ENCODE results near the gene MGLL. TPM values are rescaled to one million over a fixed set of nuclear protein-coding genes. Genes with fewer than 3 reads are reported as not detected.

Gene MGLL
- total RNA-seq, 1 experiment from 2014 or later = 6.8 TPM

DNA sequence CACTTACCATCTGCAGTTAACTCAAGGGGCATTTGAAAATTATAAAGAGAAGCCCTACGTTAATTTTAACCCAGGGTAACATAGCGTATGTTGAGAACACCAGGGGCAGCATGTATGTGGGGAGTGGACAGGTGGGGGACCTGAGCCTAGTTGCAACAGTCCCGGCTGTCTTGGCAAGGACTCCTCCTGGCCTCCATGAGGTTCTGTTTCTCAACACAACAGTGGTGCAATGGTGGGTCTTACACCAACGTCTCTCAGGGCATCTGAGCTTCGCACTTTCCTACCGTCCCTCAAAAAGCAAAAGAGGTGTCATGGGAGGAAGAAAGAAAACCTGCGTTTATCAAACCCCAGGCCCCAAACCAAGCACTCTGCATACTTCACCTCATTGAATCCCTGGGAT lies 50.6 kb downstream of the MGLL start:
- CTCF ChIA-PET = no interaction called here
- TF ChIP-seq EGR1 (IDR thresholded peaks at IDR 0.05; ENCODE audit: low read depth) (no peak), EZH2 (IDR thresholded peaks at IDR 0.05) (no peak), FOSL1 (IDR thresholded peaks at IDR 0.05; ENCODE audit: low read depth) (no peak), TCF7L2 (IDR thresholded peaks at IDR 0.05; ENCODE audit: borderline replicate concordance, extremely low read depth, insufficient read depth, insufficient read length) (no peak), ZNF274 (IDR thresholded peaks at IDR 0.05; ENCODE audit: low read depth, low read length) (no peak), ZFX (IDR thresholded peaks at IDR 0.05) (no peak), POLR2A (IDR thresholded peaks at IDR 0.05; ENCODE audit: borderline replicate concordance, extremely low read depth, insufficient read depth, insufficient read length) (no peak), CBX3 (IDR thresholded peaks at IDR 0.05; ENCODE audit: low read depth) (no peak), CEBPB (IDR thresholded peaks at IDR 0.05; ENCODE audit: low read depth) (no peak), SIN3A (IDR thresholded peaks at IDR 0.05; ENCODE audit: low read depth) (no peak), ZBTB33 (IDR thresholded peaks at IDR 0.05; ENCODE audit: extremely low read depth, insufficient replicate concordance, low read length) (no peak), RAD21 (IDR thresholded peaks at IDR 0.05; ENCODE audit: low read depth) (no peak), YY1 (IDR thresholded peaks at IDR 0.05; ENCODE audit: extremely low read depth, insufficient replicate concordance, low read depth, low read length) (no peak), JUND (IDR thresholded peaks at IDR 0.05) (no peak)
- TF ChIP-seq, protein P1, sequence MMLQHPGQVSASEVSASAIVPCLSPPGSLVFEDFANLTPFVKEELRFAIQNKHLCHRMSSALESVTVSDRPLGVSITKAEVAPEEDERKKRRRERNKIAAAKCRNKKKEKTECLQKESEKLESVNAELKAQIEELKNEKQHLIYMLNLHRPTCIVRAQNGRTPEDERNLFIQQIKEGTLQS (IDR thresholded peaks at IDR 0.05) = no peak
- TF ChIP-seq, protein P2, sequence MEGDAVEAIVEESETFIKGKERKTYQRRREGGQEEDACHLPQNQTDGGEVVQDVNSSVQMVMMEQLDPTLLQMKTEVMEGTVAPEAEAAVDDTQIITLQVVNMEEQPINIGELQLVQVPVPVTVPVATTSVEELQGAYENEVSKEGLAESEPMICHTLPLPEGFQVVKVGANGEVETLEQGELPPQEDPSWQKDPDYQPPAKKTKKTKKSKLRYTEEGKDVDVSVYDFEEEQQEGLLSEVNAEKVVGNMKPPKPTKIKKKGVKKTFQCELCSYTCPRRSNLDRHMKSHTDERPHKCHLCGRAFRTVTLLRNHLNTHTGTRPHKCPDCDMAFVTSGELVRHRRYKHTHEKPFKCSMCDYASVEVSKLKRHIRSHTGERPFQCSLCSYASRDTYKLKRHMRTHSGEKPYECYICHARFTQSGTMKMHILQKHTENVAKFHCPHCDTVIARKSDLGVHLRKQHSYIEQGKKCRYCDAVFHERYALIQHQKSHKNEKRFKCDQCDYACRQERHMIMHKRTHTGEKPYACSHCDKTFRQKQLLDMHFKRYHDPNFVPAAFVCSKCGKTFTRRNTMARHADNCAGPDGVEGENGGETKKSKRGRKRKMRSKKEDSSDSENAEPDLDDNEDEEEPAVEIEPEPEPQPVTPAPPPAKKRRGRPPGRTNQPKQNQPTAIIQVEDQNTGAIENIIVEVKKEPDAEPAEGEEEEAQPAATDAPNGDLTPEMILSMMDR (IDR thresholded peaks at IDR 0.05 in 2 of 3, conservative IDR thresholded peaks at IDR 0.05 in 1 of 3; ENCODE audit: borderline replicate concordance in 1 of 3, insufficient read depth in 1 of 3, low read depth in 2 of 3, low read length in 2 of 3) = no peak
- TF ChIP-seq, protein P3, sequence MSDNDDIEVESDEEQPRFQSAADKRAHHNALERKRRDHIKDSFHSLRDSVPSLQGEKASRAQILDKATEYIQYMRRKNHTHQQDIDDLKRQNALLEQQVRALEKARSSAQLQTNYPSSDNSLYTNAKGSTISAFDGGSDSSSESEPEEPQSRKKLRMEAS (IDR thresholded peaks at IDR 0.05) = no peak
- TF ChIP-seq, protein P4, sequence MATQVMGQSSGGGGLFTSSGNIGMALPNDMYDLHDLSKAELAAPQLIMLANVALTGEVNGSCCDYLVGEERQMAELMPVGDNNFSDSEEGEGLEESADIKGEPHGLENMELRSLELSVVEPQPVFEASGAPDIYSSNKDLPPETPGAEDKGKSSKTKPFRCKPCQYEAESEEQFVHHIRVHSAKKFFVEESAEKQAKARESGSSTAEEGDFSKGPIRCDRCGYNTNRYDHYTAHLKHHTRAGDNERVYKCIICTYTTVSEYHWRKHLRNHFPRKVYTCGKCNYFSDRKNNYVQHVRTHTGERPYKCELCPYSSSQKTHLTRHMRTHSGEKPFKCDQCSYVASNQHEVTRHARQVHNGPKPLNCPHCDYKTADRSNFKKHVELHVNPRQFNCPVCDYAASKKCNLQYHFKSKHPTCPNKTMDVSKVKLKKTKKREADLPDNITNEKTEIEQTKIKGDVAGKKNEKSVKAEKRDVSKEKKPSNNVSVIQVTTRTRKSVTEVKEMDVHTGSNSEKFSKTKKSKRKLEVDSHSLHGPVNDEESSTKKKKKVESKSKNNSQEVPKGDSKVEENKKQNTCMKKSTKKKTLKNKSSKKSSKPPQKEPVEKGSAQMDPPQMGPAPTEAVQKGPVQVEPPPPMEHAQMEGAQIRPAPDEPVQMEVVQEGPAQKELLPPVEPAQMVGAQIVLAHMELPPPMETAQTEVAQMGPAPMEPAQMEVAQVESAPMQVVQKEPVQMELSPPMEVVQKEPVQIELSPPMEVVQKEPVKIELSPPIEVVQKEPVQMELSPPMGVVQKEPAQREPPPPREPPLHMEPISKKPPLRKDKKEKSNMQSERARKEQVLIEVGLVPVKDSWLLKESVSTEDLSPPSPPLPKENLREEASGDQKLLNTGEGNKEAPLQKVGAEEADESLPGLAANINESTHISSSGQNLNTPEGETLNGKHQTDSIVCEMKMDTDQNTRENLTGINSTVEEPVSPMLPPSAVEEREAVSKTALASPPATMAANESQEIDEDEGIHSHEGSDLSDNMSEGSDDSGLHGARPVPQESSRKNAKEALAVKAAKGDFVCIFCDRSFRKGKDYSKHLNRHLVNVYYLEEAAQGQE (IDR thresholded peaks at IDR 0.05; ENCODE audit: low read depth) = no peak
- H4K20me1 ChIP-seq (ENCODE audit: insufficient read depth) = no peaks in the 10 kb centered on the region
- H3K9me3 ChIP-seq (ENCODE audit: control insufficient read depth in 1 of 2, insufficient read depth in 1 of 2, low read depth in 1 of 2, low read length in 2 of 2) = no peaks in the 10 kb centered on the region
- no peaks in the 10 kb centered on the region for H3K36me3 ChIP-seq (ENCODE audit: control insufficient read depth in 1 of 2, insufficient read depth in 2 of 2, low read length in 2 of 2)
- no peak overlapping the region for H3K4me3 ChIP-seq (replicated peaks in 1 of 2; ENCODE audit: low read depth in 1 of 2, low read length in 2 of 2)
- POLR2A ChIA-PET = no interaction called here
- peaks cover 14 to 43% of the 10 kb centered on the region in 2 experiments for H3K4me1 ChIP-seq (ENCODE audit: control insufficient read depth in 1 of 2, insufficient read depth in 2 of 2, low read length in 2 of 2)
- intact Hi-C loops (cut with micrococcal nuclease) = no loop called here
- no peaks in the 10 kb centered on the region for H3K79me2 ChIP-seq (ENCODE audit: insufficient read depth, low read length)
- RAD21 ChIA-PET (ENCODE audit: low non-redundant PET in 1 of 2, low total read pairs in 2 of 2, uncharacterized antibody in 2 of 2, unreplicated experiment in 2 of 2) = no interaction called here
- H3K9me2 ChIP-seq (ENCODE audit: insufficient read depth) = no peaks in the 10 kb centered on the region
- ATAC-seq (no peak), DNase-seq (ENCODE audit: low read depth, low spot score) (no peak)
- no peak overlapping the region for H3K9ac ChIP-seq (ENCODE audit: low read length)
- BruUV-seq (replicated peaks) = no TSS peak
- H2AFZ ChIP-seq (ENCODE audit: low read depth, low read length, poor library complexity, severe bottlenecking) = no peak overlapping the region
- H3K27me3 ChIP-seq (ENCODE audit: insufficient read depth, low read length) = no peaks in the 10 kb centered on the region
- H3K27ac ChIP-seq (ENCODE audit: low read depth, low read length) = no peak overlapping the region
- H3K4me2 ChIP-seq (ENCODE audit: low read length) = no peak overlapping the region
